ENCODE measurements around the gene CSH2. TPM values are rescaled to one million over a fixed set of nuclear protein-coding genes. Genes with fewer than 3 reads are reported as not detected.

CSH2 gene
- total RNA-seq, 4 donors from 2014 or later: not detected

DNA sequence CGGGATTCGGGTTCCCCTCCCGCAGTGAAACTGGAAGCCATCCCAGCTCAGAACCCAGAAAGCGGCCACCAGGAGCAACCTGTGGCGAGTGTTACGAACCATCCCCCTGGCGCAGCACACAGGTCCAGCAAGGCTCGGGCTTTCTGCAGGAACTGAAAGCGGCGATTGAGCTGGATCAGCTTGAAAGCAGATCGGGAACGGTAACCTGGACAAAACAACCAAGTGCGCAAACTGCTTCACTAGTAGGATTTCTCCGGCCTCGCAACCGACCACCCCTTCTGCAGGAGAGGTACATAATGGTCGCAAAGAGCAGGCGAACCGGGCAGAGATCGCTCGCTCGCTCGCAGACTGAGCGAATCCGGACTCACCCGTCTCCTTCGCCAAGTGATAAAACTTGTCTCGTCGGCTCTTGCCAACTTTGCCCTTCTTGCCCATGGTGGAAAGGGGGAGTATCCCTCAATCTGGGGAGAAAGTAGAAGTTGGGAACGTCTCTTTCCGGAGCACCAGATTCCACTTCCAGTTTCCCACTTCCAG, 46.9 kb downstream of the CSH2 start:
- Histone ChIP-seq H3K4me1 (peaks cover 0 to 46% (median 19%) of the 10 kb centered on the region in 4 donors), H3K36me3 (peaks cover 7 to 70% (median 57%) of the 10 kb centered on the region in 3 donors), H3K9me3 (no peaks in the 10 kb centered on the region), H3K4me3 (peak overlapping the region; percentile 50 to 93 (median 91)), H3K27ac (peak overlapping the region; percentile 89 to 95 (median 94)), H3K27me3 (no peaks in the 10 kb centered on the region)
- TF ChIP-seq EP300 (IDR thresholded peaks at IDR 0.05): no peak
- TF ChIP-seq POLR2A (IDR thresholded peaks at IDR 0.05): no peak
- 0% methylated on average over 27 to 30 of the region's 31 CpGs for WGBS, 2 donors
- no peak for DNase-seq (ENCODE audit: low spot score in 2 of 2)

DNA sequence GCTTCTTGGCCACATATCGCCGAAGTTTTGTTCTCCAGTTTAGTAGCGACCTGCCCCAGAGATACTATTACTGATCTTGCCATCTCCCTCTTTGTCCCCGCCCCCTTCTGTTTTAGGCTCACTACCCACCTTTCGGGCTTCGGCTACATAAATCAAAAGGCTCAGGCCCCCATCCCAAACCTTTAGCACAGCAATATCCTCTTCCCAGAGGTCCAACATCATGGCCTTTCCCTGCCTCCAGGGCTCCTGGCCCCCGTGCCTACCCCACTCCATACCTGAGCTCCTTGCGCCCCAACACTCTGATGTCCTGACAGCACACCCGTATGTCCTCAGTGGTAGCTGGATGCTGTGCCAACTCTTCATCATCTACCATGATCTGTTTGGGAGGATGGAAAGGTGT, 49.1 kb downstream of the CSH2 start:
- H3K9me3 ChIP-seq: no peaks in the 10 kb centered on the region
- DNase-seq (ENCODE audit: low spot score in 2 of 2): no peak
- peaks cover 0 to 33% (median 19%) of the 10 kb centered on the region in 4 donors for H3K4me1 ChIP-seq
- H3K36me3 ChIP-seq: peaks cover 7 to 70% (median 44%) of the 10 kb centered on the region in 3 donors
- no peaks in the 10 kb centered on the region for H3K27me3 ChIP-seq
- TF ChIP-seq, protein P1, sequence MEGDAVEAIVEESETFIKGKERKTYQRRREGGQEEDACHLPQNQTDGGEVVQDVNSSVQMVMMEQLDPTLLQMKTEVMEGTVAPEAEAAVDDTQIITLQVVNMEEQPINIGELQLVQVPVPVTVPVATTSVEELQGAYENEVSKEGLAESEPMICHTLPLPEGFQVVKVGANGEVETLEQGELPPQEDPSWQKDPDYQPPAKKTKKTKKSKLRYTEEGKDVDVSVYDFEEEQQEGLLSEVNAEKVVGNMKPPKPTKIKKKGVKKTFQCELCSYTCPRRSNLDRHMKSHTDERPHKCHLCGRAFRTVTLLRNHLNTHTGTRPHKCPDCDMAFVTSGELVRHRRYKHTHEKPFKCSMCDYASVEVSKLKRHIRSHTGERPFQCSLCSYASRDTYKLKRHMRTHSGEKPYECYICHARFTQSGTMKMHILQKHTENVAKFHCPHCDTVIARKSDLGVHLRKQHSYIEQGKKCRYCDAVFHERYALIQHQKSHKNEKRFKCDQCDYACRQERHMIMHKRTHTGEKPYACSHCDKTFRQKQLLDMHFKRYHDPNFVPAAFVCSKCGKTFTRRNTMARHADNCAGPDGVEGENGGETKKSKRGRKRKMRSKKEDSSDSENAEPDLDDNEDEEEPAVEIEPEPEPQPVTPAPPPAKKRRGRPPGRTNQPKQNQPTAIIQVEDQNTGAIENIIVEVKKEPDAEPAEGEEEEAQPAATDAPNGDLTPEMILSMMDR (IDR thresholded peaks at IDR 0.05): no peak
- no peak overlapping the region for H3K27ac ChIP-seq
- H3K4me3 ChIP-seq: no peak overlapping the region
- 94 to 96% methylated on average over 9 of the region's 9 CpGs for WGBS, 2 donors

GRCh38 chr17:63823659-63824331, 49.7 kb downstream of the CSH2 start:
- no peak overlapping the region for H3K27ac ChIP-seq
- peaks cover 0 to 27% (median 16%) of the 10 kb centered on the region in 4 donors for H3K4me1 ChIP-seq
- no peaks in the 10 kb centered on the region for H3K27me3 ChIP-seq
- WGBS, 2 donors: 90 to 94% methylated on average over 13 of the region's 13 CpGs
- no peaks in the 10 kb centered on the region for H3K9me3 ChIP-seq
- H3K4me3 ChIP-seq: no peak overlapping the region
- DNase-seq (ENCODE audit: low spot score in 2 of 2): no peak
- no peak for TF ChIP-seq POLR2A (IDR thresholded peaks at IDR 0.05)
- TF ChIP-seq, protein P1 (IDR thresholded peaks at IDR 0.05): no peak
- no peak for TF ChIP-seq EP300 (IDR thresholded peaks at IDR 0.05)
- H3K36me3 ChIP-seq: peaks cover 7 to 71% (median 47%) of the 10 kb centered on the region in 3 donors

- no peaks in the 10 kb centered on the region for H3K9me3 ChIP-seq
- no peak for DNase-seq (ENCODE audit: low spot score in 2 of 2)
- peaks cover 0 to 17% (median 7%) of the 10 kb centered on the region in 4 donors for H3K4me1 ChIP-seq
- no peak overlapping the region for H3K4me3 ChIP-seq
- H3K36me3 ChIP-seq: peaks cover 7 to 84% (median 59%) of the 10 kb centered on the region in 3 donors
- H3K27me3 ChIP-seq: no peaks in the 10 kb centered on the region
- H3K27ac ChIP-seq: no peak overlapping the region
- TF ChIP-seq, protein P1 (IDR thresholded peaks at IDR 0.05): no peak
- TF ChIP-seq EP300 (IDR thresholded peaks at IDR 0.05) (no peak), POLR2A (IDR thresholded peaks at IDR 0.05) (no peak)
Measured at GRCh38 chr17:63822537-63822936, 50.9 kb downstream of the CSH2 start.

Small RNA genes within 50 kb of the gene (small RNA-seq; reads per million reads assigned to genes)
- gene AC040958.1: not detected
- not detected for gene AC127029.1
- not detected for gene GH1

Other genes with a start within 250 kb of the CSH2 start
- gene LIMD2, start 173.6 kb downstream of the CSH2 start, total RNA-seq: 10 to 100 TPM in 3 of 4 donors, 1 to 10 TPM in 1; 7.5 to 40.2 (median 25.2) TPM
- gene STRADA, start 131.9 kb downstream of the CSH2 start, total RNA-seq: 10 to 100 TPM; 38.0 to 45.8 (median 43.2) TPM
- 10 to 100 TPM; 43.7 to 62.0 (median 51.0) TPM for gene CCDC47, start 100.1 kb downstream of the CSH2 start, total RNA-seq
- 100 to 1,000 TPM; 106 to 154 (median 123) TPM for gene DDX42, start 99.5 kb downstream of the CSH2 start, total RNA-seq
- 100 to 1,000 TPM in 2 of 4 donors, 10 to 100 TPM in 2; 62.1 to 116 (median 103) TPM for gene PSMC5, start 46.2 kb downstream of the CSH2 start, total RNA-seq
- 10 to 100 TPM; 32.8 to 69.3 (median 43.2) TPM for gene FTSJ3, start 46.0 kb downstream of the CSH2 start, total RNA-seq
- gene SMARCD2, start 31.0 kb downstream of the CSH2 start, total RNA-seq: 100 to 1,000 TPM; 241 to 402 (median 302) TPM
- gene GH2, start 8.3 kb upstream of the CSH2 start, total RNA-seq: not detected
- gene CSH1, start 22.9 kb upstream of the CSH2 start, total RNA-seq: not detected
- not detected for gene CSHL1, start 37.6 kb upstream of the CSH2 start, total RNA-seq
- not detected for gene GH1, start 45.2 kb upstream of the CSH2 start, total RNA-seq
- 10 to 100 TPM in 2 of 4 donors, 1 to 10 TPM in 2; 8.6 to 10.9 (median 9.9) TPM for gene CD79B, start 58.7 kb upstream of the CSH2 start, total RNA-seq
- 1 to 10 TPM in 2 of 4 donors, under 1 TPM in 2; 0.21 to 2.4 (median 1.1) TPM for gene SCN4A, start 99.2 kb upstream of the CSH2 start, total RNA-seq
- 1 to 10 TPM in 1 of 4 donors, under 1 TPM in 2, not detected in 1; 0.20 to 1.3 (median 0.63) TPM for gene PRR29, start 124.7 kb upstream of the CSH2 start, total RNA-seq
- gene ICAM2, start 147.0 kb upstream of the CSH2 start, total RNA-seq: 10 to 100 TPM; 18.0 to 95.1 (median 36.3) TPM

Measured in tibial nerve (tissue), 4 donors.